HG03432 (cell line): ENCODE data around the gene OOSP4A.
"Not testable (repeated sequence)": the region's sequence is repeated elsewhere in the genome, so short reads cannot be mapped to it uniquely, and the experiment has no call there.

Experiments
- ATAC-seq: cut with Tn5 transposase; IDR thresholded peaks from one replicate; pipeline ENCODE4 v1.9.1; 2021; ENCODE audit warnings: mild to moderate bottlenecking, moderate library complexity; ENCODE audit not compliant: unreplicated experiment

OOSP4A gene

DNA sequence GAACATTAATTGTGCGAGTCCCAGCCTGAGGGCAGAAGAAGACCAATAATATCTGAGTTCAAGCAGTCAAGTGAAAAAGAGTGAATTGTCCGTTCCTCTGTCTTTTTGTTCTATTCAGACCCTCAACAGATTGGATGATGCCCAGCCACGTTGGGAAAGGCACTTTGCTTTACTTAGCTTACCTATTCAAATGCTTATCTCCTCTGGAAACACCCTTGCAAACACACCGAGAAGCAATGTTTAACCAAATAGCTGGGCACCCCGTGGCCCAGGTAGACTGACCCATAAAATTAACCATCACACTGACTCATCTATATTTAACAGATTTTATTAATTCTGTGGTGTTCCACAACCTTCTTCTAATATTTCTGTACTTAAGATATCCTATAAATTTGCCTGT lies 9.3 kb downstream of the OOSP4A start:
- ATAC-seq, result no peak

- no peak for ATAC-seq
These were observed 17.4 kb downstream of the OOSP4A start for GRCh38 chr11:59981106-59981770.

DNA sequence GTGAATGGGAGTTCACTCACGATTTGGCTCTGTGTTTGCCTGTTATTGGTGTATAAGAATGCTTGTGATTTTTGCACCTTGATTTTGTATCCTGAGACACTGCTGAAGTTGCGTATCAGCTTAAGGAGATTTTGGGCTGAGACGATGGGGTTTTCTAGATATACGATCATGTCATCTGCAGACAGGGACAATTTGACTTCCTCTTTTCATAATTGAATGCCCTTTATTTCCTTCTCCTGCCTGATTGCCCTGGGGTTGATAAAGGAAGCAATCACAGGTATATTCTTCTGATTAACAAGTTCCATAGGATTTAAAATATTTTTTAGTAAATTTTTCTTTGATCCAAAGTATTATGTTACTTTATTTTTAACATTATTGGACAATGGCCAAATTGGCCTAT lies 18.2 kb downstream of the OOSP4A start:
- not testable (repeated sequence) for ATAC-seq

GRCh38 chr11:59983212-59983611 lies 19.4 kb downstream of the OOSP4A start:
- ATAC-seq, result no peak

GRCh38 chr11:59984368-59984767 lies 20.5 kb downstream of the OOSP4A start:
- ATAC-seq, result no peak

DNA sequence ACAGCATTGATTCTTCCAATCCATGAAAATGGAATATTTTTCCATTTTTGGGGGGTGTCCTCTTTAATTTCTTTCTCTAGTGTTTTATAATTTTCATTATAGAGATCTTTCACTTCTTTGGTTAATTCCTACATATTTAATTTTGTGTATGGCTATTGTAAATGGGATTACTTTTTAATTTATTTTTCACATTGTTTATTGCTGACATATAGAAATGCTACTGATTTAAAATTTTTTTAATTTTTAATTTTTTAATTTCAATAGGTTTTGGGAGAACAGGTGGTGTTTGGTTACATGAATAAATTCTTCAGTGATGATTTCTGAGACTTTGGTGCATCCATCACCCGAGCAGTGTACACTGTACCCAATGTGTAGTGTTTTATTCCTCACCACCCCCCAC lies 26.6 kb downstream of the OOSP4A start:
- ATAC-seq, result no peak

DNA sequence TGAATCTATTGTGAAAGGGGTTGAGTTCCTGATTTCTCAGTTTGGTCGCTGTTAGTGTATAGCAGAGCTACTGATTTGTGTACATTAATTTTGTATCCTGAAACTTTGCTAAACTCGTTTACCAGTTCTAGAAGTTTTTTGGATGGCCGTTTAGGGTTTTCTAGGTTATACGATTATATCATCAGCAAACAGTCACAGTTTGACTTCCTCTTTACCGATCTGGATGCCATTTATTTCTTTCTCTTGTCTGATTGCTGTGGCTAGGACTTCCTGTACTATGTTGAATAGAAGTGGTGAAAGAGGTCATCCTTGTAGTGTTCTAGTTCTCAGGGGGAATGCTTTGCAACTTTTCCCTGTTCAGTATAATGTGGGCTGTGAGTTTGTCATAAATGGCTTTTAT lies 28.6 kb downstream of the OOSP4A start:
- no peak for ATAC-seq

- ATAC-seq, result no peak
These were observed 34.0 kb downstream of the OOSP4A start for GRCh38 chr11:59997800-59998199.

DNA sequence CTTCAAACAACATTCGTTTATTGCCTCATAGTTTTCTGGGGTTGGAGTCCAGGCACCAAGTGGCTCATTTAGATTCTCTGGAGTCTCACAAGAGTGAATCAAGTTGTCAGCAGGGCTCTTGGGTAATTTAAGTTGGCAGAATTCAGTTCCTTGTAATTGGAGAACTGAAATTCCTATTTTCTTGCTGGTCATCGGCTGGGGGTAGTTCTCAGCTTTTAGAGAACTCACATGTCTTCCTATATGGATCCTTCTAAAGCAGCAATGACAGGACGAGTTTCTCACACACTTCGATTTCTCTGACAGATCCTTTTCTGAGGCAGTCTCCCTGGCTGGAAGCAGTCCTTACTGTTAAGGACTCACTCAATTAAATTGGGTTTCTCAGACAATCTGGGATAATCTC lies 35.9 kb downstream of the OOSP4A start:
- no peak for ATAC-seq

- no peak for ATAC-seq
These were observed 39.9 kb downstream of the OOSP4A start for GRCh38 chr11:60003729-60004128.

DNA sequence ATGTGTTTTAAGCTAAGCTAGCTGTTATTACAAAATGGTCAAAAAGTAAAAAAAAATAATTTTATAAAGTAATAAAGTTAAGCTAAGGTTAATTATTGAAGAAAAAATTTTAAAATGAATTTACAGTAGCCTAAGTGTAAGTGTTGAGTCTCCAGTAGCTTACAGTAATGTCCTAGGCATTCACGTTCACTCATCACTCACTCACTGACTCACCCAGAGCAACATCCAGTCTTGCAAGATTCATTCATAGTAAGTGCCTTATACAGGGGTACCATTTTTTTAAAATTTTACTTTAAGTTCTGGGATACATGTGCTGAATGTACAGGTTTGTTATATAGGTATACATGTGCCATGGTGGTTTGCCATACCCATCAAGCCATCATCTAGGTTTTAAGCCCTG lies 41.5 kb downstream of the OOSP4A start:
- no peak for ATAC-seq

DNA sequence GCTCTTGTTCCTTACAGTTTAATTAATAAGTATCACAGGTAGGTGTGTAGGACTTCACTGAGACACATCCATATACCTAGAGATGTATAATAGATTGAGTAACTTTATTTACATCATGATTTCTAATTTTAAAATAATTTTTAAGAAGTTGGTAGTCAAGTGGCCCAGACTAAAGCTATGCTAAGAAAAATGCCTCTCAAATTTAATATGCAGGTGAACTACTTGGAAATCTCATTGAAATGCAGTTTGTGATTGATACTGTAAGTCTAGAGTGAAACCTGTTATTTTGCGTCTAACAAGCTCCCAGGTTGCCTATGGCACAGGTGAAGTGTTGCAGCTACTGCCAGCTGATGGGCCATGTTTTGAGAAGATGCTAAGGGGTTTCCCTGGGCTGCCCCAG lies 53.0 kb downstream of the OOSP4A start, which contains the start of gene OOSP4B:
Gene OOSP4B, plus strand, starts transcription at position 301 of the 400 bp plus-strand sequence.
- no peak for ATAC-seq

GRCh38 chr11:60018058-60018457 lies 54.2 kb downstream of the OOSP4A start:
- no peak for ATAC-seq
